ENCODE results near the gene BROX.

BROX gene

GRCh38 chr1:222732216-222733159, 20.1 kb downstream of the BROX start:
- TF ChIP-seq ZNF645 (tag by site-specific recombination; IDR thresholded peaks at IDR 0.05) (no peak), ZNF302 (tag by site-specific recombination; IDR thresholded peaks at IDR 0.05; ENCODE audit: low read depth) (no peak), ZBTB8A (tag by site-specific recombination; IDR thresholded peaks at IDR 0.05) (no peak), ZNF701 (tag by site-specific recombination; IDR thresholded peaks at IDR 0.05) (no peak), ZNF404 (tag by site-specific recombination; IDR thresholded peaks at IDR 0.05) (no peak), ZFP37 (tag by site-specific recombination; IDR thresholded peaks at IDR 0.05) (no peak), PRDM10 (tag by site-specific recombination; IDR thresholded peaks at IDR 0.05) (no peak), ZNF366 (tag by site-specific recombination; conservative IDR thresholded peaks at IDR 0.05) (no peak), OVOL3 (tag by site-specific recombination; IDR thresholded peaks at IDR 0.05) (no peak)
- no peak overlapping the region for H3K27ac ChIP-seq (ENCODE audit: extremely low read depth, low read depth, low read length)
- ChIA-PET POLR2A (no interaction called here), CTCF (interaction anchor here (0.7 to 2.3 kb wide), 3 partner anchors 335 to 391 kb away, joined by 3 to 7 read pairs (median 3); no protein-coding TSS in a partner anchor)
- no peaks in the 10 kb centered on the region for H3K4me1 ChIP-seq (ENCODE audit: control insufficient read depth, insufficient read depth, low read length)
- peaks cover 48 to 80% of the 10 kb centered on the region in 2 experiments for H3K36me3 ChIP-seq (ENCODE audit: control insufficient read depth in 2 of 2, insufficient read depth in 1 of 2, low read length in 2 of 2)
- no peak overlapping the region for H3K4me3 ChIP-seq (ENCODE audit: low read depth, low read length)
- no peaks in the 10 kb centered on the region for H3K9me3 ChIP-seq (ENCODE audit: control insufficient read depth, insufficient read depth, low read depth, low read length)

GRCh38 chr1:222734740-222735139, 22.4 kb downstream of the BROX start:
- Histone ChIP-seq H3K4me3 (ENCODE audit: low read depth, low read length) (no peak overlapping the region), H3K27ac (ENCODE audit: extremely low read depth, low read depth, low read length) (no peak overlapping the region), H3K9me3 (ENCODE audit: control insufficient read depth, insufficient read depth, low read depth, low read length) (no peaks in the 10 kb centered on the region), H3K4me1 (ENCODE audit: control insufficient read depth, insufficient read depth, low read length) (no peaks in the 10 kb centered on the region), H3K36me3 (ENCODE audit: control insufficient read depth in 2 of 2, insufficient read depth in 1 of 2, low read length in 2 of 2) (peaks cover 42 to 60% of the 10 kb centered on the region in 2 experiments)
- no peak for TF ChIP-seq PBX3 (CRISPR knock-in tag; IDR thresholded peaks at IDR 0.05)
- TF ChIP-seq REST (tag by site-specific recombination; IDR thresholded peaks at IDR 0.05): no peak
- TF ChIP-seq KLF1 (tag by site-specific recombination; IDR thresholded peaks at IDR 0.05): no peak
- no peak for TF ChIP-seq ZNF791 (tag by site-specific recombination; IDR thresholded peaks at IDR 0.05)
- no peak for TF ChIP-seq OVOL3 (tag by site-specific recombination; IDR thresholded peaks at IDR 0.05)
- no peak for TF ChIP-seq ZNF112 (tag by site-specific recombination; IDR thresholded peaks at IDR 0.05)
- ChIA-PET POLR2A (no interaction called here), CTCF (no interaction called here)

All from HEK293 (cell line).